ENCODE measurements around the gene SRGAP3. TPM values are rescaled to one million over a fixed set of nuclear protein-coding genes. Genes with fewer than 3 reads are reported as not detected.

SRGAP3 gene
- polyA plus RNA-seq, 5 donors, result 20.3 to 22.3 (median 20.7) TPM

DNA sequence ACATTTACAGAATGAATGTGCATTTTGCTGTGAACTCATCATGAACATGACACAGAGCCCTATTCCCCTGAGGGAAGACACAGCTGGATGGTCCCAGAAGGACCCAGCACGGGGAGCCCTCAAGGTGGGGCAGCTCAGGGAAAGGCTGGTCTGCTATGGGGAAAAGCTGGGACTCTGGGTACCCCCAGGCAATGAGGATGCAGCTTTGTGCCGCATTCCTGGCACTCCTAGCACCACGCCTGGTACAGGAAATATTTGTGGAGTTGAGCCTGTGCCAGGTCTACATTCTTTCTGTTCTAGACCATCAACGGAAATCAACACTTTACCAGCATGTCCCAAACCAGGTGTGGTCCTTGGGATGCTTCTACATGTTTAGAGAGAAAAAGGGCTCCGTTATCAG, 74.0 kb downstream of the SRGAP3 start:
- no peak for DNase-seq

DNA sequence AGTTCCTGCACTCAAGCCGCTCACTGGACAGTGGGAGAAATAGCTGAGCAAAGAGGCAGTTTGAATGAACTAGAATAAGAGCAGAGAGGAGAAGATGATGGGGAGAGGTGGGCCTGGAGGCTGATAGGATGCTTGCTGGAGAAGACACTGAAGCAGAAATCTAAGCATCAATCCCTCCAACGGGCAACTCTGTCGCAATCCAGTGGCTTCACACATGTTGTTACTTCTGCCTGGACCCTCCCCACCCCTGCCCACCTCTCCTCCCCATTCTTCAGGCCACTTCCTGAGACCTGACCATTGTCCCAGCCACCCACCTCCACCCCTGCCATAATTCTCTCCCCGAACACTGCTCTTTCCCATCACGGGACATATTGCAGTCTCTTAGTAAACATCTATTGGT, 76.0 kb downstream of the SRGAP3 start:
- no peak for DNase-seq

DNA sequence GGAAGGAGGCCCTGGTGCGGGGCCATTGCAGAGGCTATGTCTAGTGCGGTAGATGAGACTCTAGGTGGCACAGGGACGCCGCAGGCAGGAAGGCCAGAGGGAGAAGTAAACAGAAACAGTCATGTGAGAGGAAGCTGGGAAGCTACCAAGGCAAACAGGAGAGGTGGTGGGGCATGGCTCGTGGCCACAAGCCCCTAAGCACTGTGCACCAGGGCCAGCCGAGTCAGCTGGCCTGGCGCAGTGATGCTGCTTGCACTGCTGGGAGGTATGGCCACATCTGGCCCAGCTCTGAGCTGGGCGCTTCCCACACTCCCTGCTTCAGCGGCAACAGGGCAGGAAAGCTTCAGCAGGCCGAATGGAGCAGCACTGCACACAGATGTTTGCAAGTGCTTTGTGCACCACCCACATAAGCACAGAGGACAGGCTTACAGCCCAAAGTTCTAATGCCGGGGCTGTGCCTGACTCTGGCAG, 76.6 kb downstream of the SRGAP3 start:
- DNase-seq, result no peak

DNA sequence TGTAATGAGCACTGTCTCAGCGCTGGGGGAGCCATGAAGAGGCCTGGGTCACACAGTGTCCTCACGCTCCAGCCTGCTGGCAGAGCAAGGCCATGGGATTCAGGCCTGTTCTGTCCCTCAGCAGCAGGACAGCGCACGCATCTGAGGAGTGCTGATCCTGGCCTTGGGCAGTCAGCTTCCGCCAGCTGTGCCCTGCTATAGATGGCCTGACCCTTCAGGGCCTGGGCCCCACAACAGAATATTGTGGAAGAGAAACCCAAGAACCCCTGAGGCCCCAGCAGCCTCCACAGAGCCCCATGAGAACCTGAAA, 78.6 kb downstream of the SRGAP3 start:
- DNase-seq, result no peak

DNA sequence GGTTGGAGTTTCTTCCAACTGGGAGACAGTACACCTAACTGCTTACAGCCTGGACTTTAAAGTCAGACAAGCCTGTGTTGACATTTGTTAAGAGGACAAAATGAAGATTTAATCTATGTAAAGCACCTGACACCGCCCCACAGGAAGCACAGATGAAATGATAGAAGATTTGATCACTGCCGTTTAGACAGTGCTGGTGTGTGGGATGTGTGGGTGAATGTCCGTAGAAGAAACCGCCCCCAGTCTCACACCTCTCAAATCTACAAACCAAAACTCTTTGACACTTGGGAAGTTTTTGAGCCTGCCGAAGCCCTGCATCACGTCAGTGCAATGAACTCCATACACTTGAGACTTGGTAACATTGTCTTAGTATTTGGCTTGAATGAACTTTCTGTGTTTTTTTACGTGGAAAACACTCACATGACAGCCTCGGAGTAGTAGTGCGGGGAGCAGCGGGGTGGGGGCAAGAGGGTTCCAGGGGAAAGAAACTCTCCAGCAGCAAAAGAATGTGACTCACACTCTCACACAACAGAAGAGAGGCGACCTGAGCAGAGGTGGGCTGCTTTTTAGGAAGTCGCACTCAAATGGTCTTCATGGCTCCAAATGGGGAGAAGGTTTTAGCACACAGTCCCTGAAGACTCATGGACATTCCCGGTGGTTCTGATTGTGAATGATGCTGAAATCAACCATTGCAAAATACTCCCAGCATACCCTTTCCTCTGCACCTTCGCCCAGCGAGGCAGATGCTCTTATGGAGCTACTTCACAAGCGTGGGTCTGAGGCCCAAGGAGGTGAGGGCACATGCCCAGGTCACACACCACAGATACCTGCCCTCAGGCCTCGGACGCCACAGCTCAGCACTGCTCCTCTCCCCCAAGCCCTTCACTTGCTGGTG, 79.2 kb downstream of the SRGAP3 start:
- no peak for DNase-seq

DNA sequence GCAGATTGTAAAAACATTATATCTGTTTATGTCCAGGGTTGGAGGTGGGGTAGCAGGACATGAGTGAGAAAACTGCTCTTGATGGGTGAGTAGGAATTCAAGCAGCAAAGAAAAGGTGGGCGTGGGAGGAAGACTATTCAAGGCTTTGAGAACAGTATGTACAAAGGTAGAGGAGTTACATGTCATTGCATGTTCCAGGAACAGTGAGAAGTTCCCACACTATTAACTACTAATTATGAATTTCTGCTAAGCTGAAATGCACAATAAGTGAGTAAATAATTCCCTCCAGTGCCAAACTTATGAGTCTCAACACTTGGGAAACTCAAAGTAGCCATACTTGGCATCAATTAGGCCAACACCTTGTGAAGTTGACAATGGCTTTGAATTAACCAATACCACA, 80.1 kb downstream of the SRGAP3 start:
- DNase-seq, result no peak

DNA sequence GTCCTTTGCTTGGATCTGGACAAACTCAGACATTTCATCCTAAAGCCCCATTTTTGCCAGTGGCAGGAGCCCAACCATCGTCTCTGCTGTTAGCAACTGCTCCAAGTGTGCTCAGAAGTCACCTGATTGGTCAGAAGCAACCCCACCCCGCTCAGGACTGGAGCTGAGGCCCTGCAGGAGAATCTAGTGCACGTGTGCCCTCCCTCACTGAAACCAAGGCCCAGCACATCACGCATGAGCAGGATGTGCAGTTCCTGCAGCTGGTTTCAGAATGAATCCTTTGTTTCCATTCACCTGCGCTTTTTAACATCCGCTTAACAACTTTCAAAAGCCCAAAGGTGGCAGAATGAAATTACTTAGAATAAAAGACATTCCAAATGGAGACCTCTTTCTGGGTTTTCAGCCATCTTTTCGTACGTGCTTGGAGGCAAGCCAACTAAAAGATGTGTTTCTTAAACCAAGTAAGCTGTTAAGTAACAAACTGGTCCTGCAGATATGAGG, 81.2 kb downstream of the SRGAP3 start:
- DNase-seq, result peak; percentile 57 to 59

DNA sequence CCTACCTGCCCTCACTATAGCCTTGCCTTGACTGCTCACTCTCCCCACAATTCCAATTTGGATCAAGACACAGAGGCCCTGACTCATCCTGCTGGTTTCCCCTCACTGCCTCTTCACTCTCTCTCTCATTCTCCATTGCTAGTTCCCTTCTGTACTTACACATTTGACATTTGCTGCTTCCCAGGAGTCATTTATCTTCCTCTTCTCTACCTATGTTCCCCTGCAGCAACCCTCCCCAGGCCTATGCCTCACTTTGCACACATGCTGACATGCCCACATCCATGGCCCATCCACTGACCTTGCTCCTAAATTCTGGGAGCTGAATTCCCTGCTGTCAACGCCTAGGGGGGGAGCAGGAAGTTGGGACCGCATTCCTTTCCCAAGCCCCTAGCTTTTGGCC, 82.2 kb downstream of the SRGAP3 start:
- DNase-seq, result no peak

DNA sequence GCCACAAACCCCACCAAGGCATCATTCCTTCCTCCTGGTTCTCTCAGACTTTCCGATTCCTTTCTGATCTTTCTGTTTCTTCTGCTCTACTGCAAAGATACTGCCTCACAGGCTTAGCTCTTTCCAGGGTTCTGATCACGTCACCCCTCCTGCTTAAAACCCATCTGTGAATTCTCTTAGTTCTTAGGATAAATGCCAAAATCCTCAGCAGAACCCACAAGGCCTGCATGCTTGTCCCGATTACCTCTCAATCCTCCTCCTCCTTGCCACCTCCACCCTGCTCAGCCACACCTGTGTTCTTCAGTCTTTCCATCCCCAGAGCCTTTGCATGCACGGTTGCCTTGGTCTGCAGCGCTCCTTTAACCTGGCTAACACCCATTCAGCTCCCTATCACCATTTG, 84.0 kb downstream of the SRGAP3 start:
- no peak for DNase-seq

DNA sequence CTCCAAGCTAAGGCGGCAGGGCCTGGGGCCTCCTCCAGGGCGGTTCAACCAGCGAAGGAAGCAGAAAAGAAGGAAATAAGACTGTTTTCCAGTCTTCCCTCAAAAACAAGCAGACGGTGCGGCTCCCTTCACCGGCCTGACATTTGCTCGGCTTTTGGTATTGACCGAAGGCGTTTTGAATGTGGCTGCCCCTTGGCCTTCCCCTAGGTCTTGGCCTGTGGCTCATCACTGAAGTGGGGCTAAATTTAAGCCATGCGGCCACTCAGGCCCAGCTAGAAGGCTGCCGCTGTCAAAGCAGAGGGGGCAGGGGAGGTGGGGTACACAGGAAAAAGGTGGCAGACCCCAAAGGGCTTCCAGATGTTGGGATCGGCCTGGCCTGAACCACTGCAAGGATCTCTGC, 86.2 kb downstream of the SRGAP3 start:
- no peak for DNase-seq

DNA sequence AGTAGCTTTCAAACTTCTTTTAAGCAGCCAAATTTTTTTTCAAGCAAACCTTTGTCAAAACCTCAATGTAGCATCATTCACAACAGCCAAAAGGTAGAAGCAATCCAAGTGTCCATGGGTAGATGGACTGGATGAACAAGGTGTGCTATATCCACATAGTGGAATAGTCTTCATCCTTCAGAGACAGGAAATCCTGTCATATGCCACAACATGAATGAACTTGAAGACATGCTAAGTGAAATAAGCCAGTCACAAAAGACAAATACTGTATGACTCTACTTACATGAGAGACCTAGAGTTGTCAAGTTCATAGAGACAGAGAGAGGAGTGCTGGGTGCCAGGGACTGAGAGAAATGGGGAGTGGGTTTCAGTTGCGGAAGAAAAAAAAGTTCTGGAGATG, 87.6 kb downstream of the SRGAP3 start:
- no peak for DNase-seq

DNA sequence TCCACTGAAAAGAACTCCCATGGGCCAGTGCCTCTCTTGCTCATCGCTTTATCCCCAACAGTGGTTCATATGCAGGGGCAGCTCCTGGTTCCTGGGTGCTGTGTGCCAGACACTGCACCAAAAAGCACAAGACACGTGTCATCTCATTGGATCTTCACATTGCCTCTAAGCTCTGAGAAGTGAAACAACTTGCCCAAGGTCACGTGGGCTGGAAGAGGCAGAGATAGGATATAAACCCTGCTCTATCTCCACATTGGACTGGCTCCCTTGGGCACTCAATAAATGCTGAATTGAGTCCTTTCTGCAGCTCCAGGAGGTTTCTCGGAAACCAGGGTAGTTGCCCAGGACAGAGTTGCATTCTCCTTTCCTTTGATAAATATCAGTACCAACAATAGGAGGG, 88.1 kb downstream of the SRGAP3 start:
- no peak for DNase-seq

DNA sequence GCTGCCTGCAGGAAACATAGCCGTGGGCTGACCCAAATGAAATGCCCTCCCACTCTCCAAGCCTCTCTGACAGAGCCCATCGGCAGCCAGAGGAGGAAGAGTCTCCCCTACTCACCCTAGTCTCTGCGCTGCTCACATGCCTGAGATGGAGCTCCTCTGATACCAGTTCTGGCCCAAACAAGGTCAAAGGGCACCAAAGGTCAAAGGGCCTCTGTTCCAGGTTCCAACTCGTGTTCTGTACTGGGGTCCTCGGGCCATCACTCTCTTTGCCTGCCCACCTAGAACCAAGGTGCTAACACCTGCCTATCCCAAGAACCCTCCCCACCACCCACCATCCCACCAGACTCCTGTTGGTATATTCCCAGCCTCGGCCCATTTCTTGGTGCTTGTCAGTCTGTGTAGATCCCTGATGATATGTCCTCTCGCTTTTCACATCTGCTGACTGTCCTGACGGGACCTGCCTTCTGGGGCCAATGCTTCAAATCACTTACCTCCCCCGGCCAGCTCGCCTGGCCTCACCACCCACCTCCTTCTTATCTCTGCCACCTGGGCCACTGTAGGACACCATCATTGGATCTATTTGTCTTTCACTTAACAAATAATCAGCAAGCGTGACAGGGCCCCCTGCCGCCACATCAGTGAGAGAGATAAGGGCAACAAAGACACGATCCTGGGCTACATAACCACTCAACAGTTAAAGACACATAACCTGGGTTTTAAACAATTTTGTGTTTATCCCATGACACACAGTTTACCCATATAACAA, 90.4 kb downstream of the SRGAP3 start:
- no peak for DNase-seq

DNA sequence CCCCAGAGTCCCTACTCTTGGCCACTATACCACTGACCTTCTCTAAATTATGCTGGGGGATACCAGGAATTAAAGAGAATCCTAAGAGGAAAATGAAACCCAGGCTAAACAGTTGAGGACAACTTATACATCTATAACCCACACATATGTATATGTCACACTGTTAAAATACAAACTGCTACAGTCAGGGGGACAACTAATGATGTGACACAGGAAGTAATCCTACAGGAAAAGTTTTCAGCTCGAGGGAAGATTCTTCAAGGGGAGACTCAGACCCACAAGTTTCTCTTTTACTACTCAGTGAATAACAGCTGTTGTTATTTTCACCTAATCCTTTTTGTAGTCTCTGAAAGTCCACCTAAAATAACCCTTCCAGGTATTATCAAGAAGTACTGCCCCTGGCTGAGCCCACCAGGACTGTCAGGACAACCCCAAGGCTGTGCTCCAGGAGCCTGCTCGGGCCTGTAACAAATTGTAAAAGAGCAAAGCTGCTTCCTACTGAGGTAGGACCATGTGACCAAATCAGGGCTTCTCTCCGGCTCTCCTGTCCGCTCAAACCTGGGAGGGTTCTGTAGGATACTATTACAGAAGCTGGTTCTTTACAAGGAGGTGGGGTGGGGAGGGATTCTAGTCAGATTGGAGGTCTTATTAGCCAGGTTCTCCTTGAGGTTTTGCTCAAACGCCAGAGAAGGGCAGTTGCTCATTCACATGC, 91.6 kb downstream of the SRGAP3 start:
- DNase-seq, result no peak

DNA sequence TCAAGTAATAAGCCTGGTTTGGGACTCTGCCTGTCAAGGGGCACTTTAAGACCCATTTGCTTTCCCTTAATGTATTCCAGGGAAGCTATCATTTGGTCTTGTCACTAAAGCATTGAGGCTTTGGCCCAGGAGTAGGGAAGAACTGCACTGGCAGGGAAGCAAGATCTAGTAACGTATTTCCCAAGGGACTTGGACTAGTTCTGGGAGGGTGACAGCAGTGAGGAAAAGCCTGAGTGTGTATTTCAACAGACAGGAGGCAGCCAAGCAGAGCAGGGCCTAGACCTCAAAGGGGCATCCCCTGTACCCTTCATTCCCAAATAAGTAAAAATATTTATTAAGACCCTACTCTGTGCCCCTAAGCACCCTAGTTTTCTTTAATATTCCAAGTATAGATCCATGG, 92.8 kb downstream of the SRGAP3 start:
- DNase-seq, result no peak

DNA sequence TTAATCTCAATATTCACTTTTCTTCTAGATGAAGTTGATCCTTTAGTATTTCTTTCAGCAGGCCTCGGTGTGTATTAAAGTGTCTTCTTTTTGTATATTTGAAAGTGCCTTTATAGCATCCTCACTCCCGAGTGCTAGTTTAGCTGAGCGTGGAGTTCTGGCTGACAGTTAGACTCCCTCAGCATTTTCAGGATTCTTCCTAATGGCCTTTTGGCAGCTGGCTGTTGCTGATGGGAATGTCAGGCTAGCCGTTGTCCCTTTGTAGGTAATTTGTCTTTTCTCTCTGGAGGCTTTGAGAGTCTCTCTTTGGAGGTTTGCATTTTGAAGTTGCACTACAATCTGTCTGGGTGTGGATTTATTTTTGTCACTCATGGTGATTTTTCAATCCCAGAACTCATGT, 94.4 kb downstream of the SRGAP3 start:
- no peak for DNase-seq

DNA sequence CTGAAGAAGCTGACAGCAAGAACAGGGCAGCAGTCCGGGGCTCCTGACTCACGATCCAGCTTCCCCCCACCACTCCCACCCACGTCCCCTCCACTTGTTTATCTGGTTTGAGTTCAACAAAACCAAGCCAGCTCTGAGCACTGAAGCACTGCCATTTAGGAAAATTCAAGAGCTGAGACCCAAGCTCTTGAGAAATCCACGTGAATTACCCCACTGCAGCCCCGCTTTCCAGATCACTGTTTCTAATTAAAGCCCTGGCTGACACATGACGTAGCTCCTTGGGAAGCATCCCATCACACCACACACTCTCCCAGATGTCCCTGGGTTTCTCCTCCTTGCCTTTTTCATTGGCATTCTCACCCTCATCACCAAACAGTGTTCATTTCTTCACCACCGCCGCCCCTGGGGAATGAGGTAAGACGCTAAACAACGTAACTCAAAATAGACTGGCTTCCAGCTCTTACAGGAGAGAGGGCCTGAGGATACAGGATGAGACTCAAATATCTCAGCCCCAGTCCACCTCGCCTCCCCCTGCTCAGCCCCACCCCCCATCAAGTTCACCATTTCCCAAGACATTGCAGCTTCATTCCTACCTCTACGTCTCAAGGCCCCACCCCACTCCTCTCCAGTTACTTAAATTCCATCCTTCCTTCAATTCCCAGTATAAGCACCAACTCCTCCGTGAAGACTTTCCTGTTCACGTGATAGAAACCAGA, 95.4 kb downstream of the SRGAP3 start:
- no peak for DNase-seq

DNA sequence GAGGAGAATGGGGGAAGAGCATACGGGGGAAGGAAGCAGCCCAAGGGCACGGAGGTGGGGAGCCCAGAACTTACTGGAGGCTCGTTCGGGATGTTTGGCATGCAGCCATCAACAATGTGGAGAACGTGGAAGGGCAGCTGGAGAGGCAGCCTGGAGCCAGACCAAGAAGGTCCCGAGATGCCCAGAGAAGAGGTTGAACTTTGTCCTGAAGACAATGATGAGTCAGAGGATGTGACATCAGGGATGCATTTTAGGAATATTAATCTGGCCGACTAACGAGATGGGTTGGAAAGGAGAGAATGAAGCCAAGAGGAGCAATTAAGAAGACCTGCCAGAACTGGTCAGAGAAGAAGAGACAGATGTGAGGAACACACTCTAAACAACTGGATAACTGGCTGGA, 98.2 kb downstream of the SRGAP3 start:
- DNase-seq, result no peak

DNA sequence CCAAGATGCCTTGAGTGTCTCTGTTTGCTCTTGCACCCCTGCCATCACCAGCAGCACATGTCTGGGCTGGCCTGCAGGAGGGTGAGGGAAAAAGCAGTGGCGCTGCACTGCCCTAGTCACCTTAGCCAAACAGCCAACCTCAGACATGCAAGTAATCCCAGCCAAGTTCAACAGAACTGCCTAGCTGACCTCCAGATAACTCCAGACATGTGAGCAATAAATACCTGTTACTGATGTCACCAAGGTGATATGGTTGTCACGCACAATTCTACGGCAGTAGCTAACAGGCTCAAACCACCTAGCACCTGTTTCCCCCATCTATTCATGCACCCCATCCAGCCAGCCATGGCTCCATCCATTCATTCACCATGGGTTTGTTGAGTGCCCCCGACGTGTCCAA, 99.9 kb downstream of the SRGAP3 start:
- no peak for DNase-seq

DNA sequence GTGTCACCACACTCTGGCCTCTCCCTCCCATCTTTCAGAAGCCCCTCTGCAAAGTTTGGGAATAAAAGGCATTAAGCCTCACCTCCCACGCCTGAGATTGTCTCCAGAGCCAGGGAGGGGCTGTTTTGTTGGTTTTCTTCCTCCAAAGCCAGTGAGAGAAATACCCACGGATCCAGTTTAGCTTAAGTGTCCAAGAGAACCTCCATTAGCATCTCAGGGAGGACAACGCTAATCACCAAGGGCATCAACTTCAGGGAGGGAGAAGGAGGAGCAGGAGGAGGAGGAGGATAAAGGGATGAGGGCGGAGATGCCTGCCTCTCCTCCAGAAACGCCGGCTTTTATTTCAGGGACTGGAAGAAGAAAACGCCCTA, 101.6 kb downstream of the SRGAP3 start:
- DNase-seq, result no peak

DNA sequence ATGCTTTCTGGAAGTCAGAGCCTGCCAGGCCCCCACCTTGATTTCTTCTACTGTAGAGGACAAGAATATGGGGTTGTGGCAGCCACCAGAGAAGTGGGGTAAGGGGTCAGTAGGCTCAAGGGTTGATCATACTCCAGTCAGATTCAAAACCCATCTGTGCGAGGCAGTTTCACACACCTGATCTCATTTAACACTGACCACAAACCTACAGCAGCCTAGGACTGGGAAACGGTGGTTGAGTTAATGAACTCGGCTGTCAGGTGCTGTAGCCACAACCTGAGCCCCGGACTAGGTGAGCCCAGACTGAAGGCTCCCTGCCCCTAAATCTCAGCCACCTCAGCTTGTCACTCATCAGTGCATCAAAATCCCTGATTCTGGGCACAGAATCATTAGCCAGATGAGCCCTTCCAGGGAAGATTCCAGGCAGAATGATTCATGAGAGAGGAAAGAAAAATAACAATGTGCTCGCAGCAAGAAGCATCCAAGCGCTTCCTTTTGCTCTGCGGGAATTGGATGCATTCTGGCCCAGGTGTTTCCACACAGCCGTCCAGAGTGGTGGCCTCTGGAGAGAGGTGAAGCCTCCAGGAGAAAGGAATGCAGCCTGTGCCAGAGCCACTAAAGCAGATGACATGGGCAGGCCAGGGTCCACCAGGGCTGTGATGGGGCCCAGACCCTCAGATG, 102.1 kb downstream of the SRGAP3 start:
- no peak for DNase-seq
